ENCODE data around the gene BIRC3. TPM values are rescaled to one million over a fixed set of nuclear protein-coding genes. Genes with fewer than 3 reads are reported as not detected.

The BIRC3 gene
- total RNA-seq, 1 experiment from 2014 or later, result 4.7 TPM

DNA sequence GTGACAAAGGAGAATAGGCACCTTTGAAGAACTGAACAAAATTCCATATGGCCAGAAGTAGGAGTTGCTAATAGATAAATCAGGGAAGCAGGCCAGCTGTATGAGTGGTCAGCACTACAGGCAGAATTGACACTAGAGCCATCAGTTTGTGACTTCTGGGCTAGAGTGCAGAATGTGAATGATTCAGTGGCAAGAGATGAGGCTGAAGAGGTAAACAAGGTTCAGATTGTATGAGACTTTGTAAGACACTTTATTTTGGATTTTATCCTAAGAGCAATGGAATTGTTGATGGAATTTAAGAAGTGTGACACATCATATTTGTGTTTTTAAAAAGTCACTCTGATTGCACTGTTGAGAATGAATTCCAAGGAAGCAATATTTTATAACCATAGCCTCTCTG lies 12.9 kb downstream of the BIRC3 start:
- no peaks in the 10 kb centered on the region for H3K79me2 ChIP-seq (ENCODE audit: insufficient read depth, low read length)
- ChIA-PET RAD21 (ENCODE audit: low non-redundant PET in 1 of 2, low total read pairs in 2 of 2, uncharacterized antibody in 2 of 2, unreplicated experiment in 2 of 2) (no interaction called here), POLR2A (no interaction called here), CTCF (no interaction called here)
- H4K20me1 ChIP-seq (ENCODE audit: insufficient read depth), result no peaks in the 10 kb centered on the region
- no peak overlapping the region for H3K27ac ChIP-seq (ENCODE audit: low read depth, low read length)
- ATAC-seq, result no peak
- DNase-seq (ENCODE audit: low read depth, low spot score), result no peak
- no peaks in the 10 kb centered on the region for H3K27me3 ChIP-seq (ENCODE audit: insufficient read depth, low read length)
- H3K36me3 ChIP-seq (ENCODE audit: control insufficient read depth in 1 of 2, insufficient read depth in 2 of 2, low read length in 2 of 2), result no peaks in the 10 kb centered on the region
- H3K9me2 ChIP-seq (ENCODE audit: insufficient read depth), result no peaks in the 10 kb centered on the region
- H3K9me3 ChIP-seq (ENCODE audit: control insufficient read depth in 1 of 2, insufficient read depth in 1 of 2, low read depth in 1 of 2, low read length in 2 of 2), result no peaks in the 10 kb centered on the region
- no peak overlapping the region for H2AFZ ChIP-seq (ENCODE audit: low read depth, low read length, poor library complexity, severe bottlenecking)
- no peaks in the 10 kb centered on the region for H3K4me1 ChIP-seq (ENCODE audit: control insufficient read depth in 1 of 2, insufficient read depth in 2 of 2, low read length in 2 of 2)
- H3K4me3 ChIP-seq (replicated peaks in 1 of 2; ENCODE audit: low read depth in 1 of 2, low read length in 2 of 2), result no peak overlapping the region
- intact Hi-C loops (cut with micrococcal nuclease), result no loop called here
- TF ChIP-seq, protein P1, sequence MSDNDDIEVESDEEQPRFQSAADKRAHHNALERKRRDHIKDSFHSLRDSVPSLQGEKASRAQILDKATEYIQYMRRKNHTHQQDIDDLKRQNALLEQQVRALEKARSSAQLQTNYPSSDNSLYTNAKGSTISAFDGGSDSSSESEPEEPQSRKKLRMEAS (IDR thresholded peaks at IDR 0.05), result no peak
- TF ChIP-seq EGR1 (IDR thresholded peaks at IDR 0.05; ENCODE audit: low read depth), result no peak
- H3K9ac ChIP-seq (ENCODE audit: low read length), result no peak overlapping the region
- no peak overlapping the region for H3K4me2 ChIP-seq (ENCODE audit: low read length)
- BruUV-seq (replicated peaks), result no TSS peak

- H3K4me2 ChIP-seq (ENCODE audit: low read length), result no peak overlapping the region
- ATAC-seq (no peak), DNase-seq (ENCODE audit: low read depth, low spot score) (no peak)
- H3K4me1 ChIP-seq (ENCODE audit: control insufficient read depth in 1 of 2, insufficient read depth in 2 of 2, low read length in 2 of 2), result no peaks in the 10 kb centered on the region
- CTCF ChIA-PET, result no interaction called here
- no peak overlapping the region for H3K9ac ChIP-seq (ENCODE audit: low read length)
- no TSS peak for BruUV-seq (replicated peaks)
- no peaks in the 10 kb centered on the region for H3K27me3 ChIP-seq (ENCODE audit: insufficient read depth, low read length)
- H2AFZ ChIP-seq (ENCODE audit: low read depth, low read length, poor library complexity, severe bottlenecking), result no peak overlapping the region
- RAD21 ChIA-PET (ENCODE audit: low non-redundant PET in 1 of 2, low total read pairs in 2 of 2, uncharacterized antibody in 2 of 2, unreplicated experiment in 2 of 2), result no interaction called here
- H3K79me2 ChIP-seq (ENCODE audit: insufficient read depth, low read length), result no peaks in the 10 kb centered on the region
- intact Hi-C loops (cut with micrococcal nuclease), result no loop called here
- no peaks in the 10 kb centered on the region for H3K9me2 ChIP-seq (ENCODE audit: insufficient read depth)
- POLR2A ChIA-PET, result no interaction called here
- TF ChIP-seq JUND (IDR thresholded peaks at IDR 0.05), result no peak
- no peak for TF ChIP-seq REST (IDR thresholded peaks at IDR 0.05; ENCODE audit: low read depth)
- no peak for TF ChIP-seq RAD21 (IDR thresholded peaks at IDR 0.05; ENCODE audit: low read depth)
- TF ChIP-seq ZBTB33 (IDR thresholded peaks at IDR 0.05; ENCODE audit: extremely low read depth, insufficient replicate concordance, low read length), result no peak
- TF ChIP-seq ELF1 (IDR thresholded peaks at IDR 0.05; ENCODE audit: borderline replicate concordance, low read depth), result no peak
- no peak for TF ChIP-seq EZH2 (IDR thresholded peaks at IDR 0.05)
- TF ChIP-seq POLR2A (IDR thresholded peaks at IDR 0.05; ENCODE audit: borderline replicate concordance, extremely low read depth, insufficient read depth, insufficient read length), result no peak
- no peak for TF ChIP-seq FOSL1 (IDR thresholded peaks at IDR 0.05; ENCODE audit: low read depth)
- no peak for TF ChIP-seq POLR2AphosphoS5 (IDR thresholded peaks at IDR 0.05; ENCODE audit: low read depth, low read length)
- no peak for TF ChIP-seq YY1 (IDR thresholded peaks at IDR 0.05; ENCODE audit: extremely low read depth, insufficient replicate concordance, low read depth, low read length)
- TF ChIP-seq SP1 (IDR thresholded peaks at IDR 0.05; ENCODE audit: low read depth), result no peak
- no peak for TF ChIP-seq CBX3 (IDR thresholded peaks at IDR 0.05; ENCODE audit: low read depth)
- no peak for TF ChIP-seq TCF7L2 (IDR thresholded peaks at IDR 0.05; ENCODE audit: borderline replicate concordance, extremely low read depth, insufficient read depth, insufficient read length)
- TF ChIP-seq SRF (IDR thresholded peaks at IDR 0.05; ENCODE audit: low read depth), result no peak
- H4K20me1 ChIP-seq (ENCODE audit: insufficient read depth), result no peaks in the 10 kb centered on the region
- H3K36me3 ChIP-seq (ENCODE audit: control insufficient read depth in 1 of 2, insufficient read depth in 2 of 2, low read length in 2 of 2), result no peaks in the 10 kb centered on the region
- no peaks in the 10 kb centered on the region for H3K9me3 ChIP-seq (ENCODE audit: control insufficient read depth in 1 of 2, insufficient read depth in 1 of 2, low read depth in 1 of 2, low read length in 2 of 2)
- no peak overlapping the region for H3K4me3 ChIP-seq (replicated peaks in 1 of 2; ENCODE audit: low read depth in 1 of 2, low read length in 2 of 2)
- H3K27ac ChIP-seq (ENCODE audit: low read depth, low read length), result no peak overlapping the region
Measured at GRCh38 chr11:102331341-102331740, 14.1 kb downstream of the BIRC3 start.
